HepG2 (cell line): ENCODE results near the gene ZDHHC24. TPM values are rescaled to one million over a fixed set of nuclear protein-coding genes. Genes with fewer than 3 reads are reported as not detected.

ENCODE experiments used
- BCLAF1 ChIP-seq: fragments of 450-650 bp; IDR thresholded peaks from 2 replicates; pipeline ENCODE4 v1.6.1; 2017; ENCODE audit warnings: mild to moderate bottlenecking
- CBX2 ChIP-seq, 2 experiments: fragments of 200-600 bp in 1 of 2; sonication (generic); formaldehyde crosslinking in 1 of 2; IDR thresholded peaks; 2 replicates each; pipeline versions ENCODE4 v1.7.0 to v1.8.1; 2018 to 2022; ENCODE audit warnings: low read depth in 2 of 2, low read length in 1 of 2, mild to moderate bottlenecking in 1 of 2, missing genetic modification reagents in 1 of 2
- GTF3A ChIP-seq: sonication (generic); formaldehyde crosslinking; conservative IDR thresholded peaks from 2 replicates; pipeline ENCODE4 v1.4.0; 2020; ENCODE audit warnings: mild to moderate bottlenecking, missing genetic modification reagents
- HIVEP1 ChIP-seq: sonication (generic); formaldehyde crosslinking; IDR thresholded peaks from 2 replicates; pipeline ENCODE4 v1.4.0; 2020; ENCODE audit warnings: mild to moderate bottlenecking, missing genetic modification reagents
- MED8 ChIP-seq: sonication (generic); formaldehyde crosslinking; IDR thresholded peaks from 2 replicates; pipeline ENCODE4 v1.8.1; 2023; ENCODE audit warnings: mild to moderate bottlenecking, missing genetic modification reagents; ENCODE audit not compliant: insufficient replicate concordance
- NR2F6 ChIP-seq, 2 experiments: IDR thresholded peaks; 2 replicates each; pipeline ENCODE4 v1.6.1; 2016; ENCODE audit warnings: antibody characterized with exemption in 1 of 2, mild to moderate bottlenecking in 1 of 2
- PCBP1 ChIP-seq: fragments of 200-400 bp; formaldehyde crosslinking; IDR thresholded peaks from 2 replicates; pipeline ENCODE4 v1.6.1; 2017; ENCODE audit warnings: mild to moderate bottlenecking, low read depth, low read length, borderline replicate concordance
- PHF8 ChIP-seq: sonication (generic); formaldehyde crosslinking; IDR thresholded peaks from 2 replicates; pipeline ENCODE4 v1.5.0; 2020; ENCODE audit warnings: missing genetic modification reagents
- POLR2AphosphoS2 ChIP-seq: IDR thresholded peaks from 2 replicates; pipeline ENCODE4 v1.6.1; 2011; ENCODE audit warnings: low read depth, low read length, improper control_type of control experiment
- RARA ChIP-seq: IDR thresholded peaks from 2 replicates; pipeline ENCODE4 v1.6.1; 2016; ENCODE audit warnings: missing genetic modification reagents, missing compliant biosample characterization
- RCOR2 ChIP-seq: IDR thresholded peaks from 2 replicates; pipeline ENCODE4 v1.6.1; 2016; ENCODE audit warnings: missing biosample characterization, missing genetic modification reagents
- SMYD3 ChIP-seq: sonication (generic); formaldehyde crosslinking; IDR thresholded peaks from 2 replicates; pipeline ENCODE4 v1.8.1; 2023; ENCODE audit warnings: mild to moderate bottlenecking, missing genetic modification reagents
- SNAPC2 ChIP-seq: sonication (generic); formaldehyde crosslinking; IDR thresholded peaks from 2 replicates; pipeline ENCODE4 v1.8.1; 2022; ENCODE audit warnings: mild to moderate bottlenecking, missing genetic modification reagents
- TAF1 ChIP-seq: sonication (generic); formaldehyde crosslinking; IDR thresholded peaks from 2 replicates; pipeline ENCODE4 v1.4.0; 2020; ENCODE audit warnings: missing genetic modification reagents
- U2AF1 ChIP-seq: fragments of 200-400 bp; formaldehyde crosslinking; optimal IDR thresholded peaks from 2 replicates; pipeline ENCODE3; 2017; ENCODE audit warnings: mild to moderate bottlenecking, low read depth, low read length
- USF2 ChIP-seq, 2 experiments: sonication (generic) in 1 of 2; formaldehyde crosslinking in 1 of 2; IDR thresholded peaks; 2 replicates each; pipeline versions ENCODE4 v1.5.1 to v1.6.1; 2011 to 2020; ENCODE audit warnings: borderline replicate concordance in 1 of 2, low read depth in 1 of 2, low read length in 1 of 2, mild to moderate bottlenecking in 1 of 2, missing genetic modification reagents in 1 of 2, moderate library complexity in 1 of 2
- ZNF10 ChIP-seq: sonication (generic); formaldehyde crosslinking; IDR thresholded peaks from 2 replicates; pipeline ENCODE4 v1.4.0; 2020; ENCODE audit warnings: mild to moderate bottlenecking, low read depth, missing genetic modification reagents, borderline replicate concordance
- ZNF235 ChIP-seq: sonication (generic); formaldehyde crosslinking; IDR thresholded peaks from 2 replicates; pipeline ENCODE4 v1.8.1; 2023; ENCODE audit warnings: mild to moderate bottlenecking, missing genetic modification reagents, borderline replicate concordance
- ZNF296 ChIP-seq: sonication (generic); formaldehyde crosslinking; conservative IDR thresholded peaks from 2 replicates; pipeline ENCODE4 v1.5.0; 2020; ENCODE audit warnings: mild to moderate bottlenecking, missing genetic modification reagents
- ZNF414 ChIP-seq: sonication (generic); formaldehyde crosslinking; IDR thresholded peaks from 2 replicates; pipeline ENCODE4 v1.5.0; 2020; ENCODE audit warnings: missing genetic modification reagents
- ZNF674 ChIP-seq: sonication (generic); formaldehyde crosslinking; IDR thresholded peaks from 2 replicates; pipeline ENCODE4 v1.5.0; 2020; ENCODE audit warnings: low read depth, mild to moderate bottlenecking, missing genetic modification reagents
- ZNF891 ChIP-seq: sonication (generic); formaldehyde crosslinking; IDR thresholded peaks from 2 replicates; pipeline ENCODE4 v1.5.0; 2020; ENCODE audit warnings: mild to moderate bottlenecking, missing genetic modification reagents
- polyA plus RNA-seq, 8 experiments: library from polyadenylated mRNA; depleted of rRNA in 3 of 8; stranded (reverse) in 7 of 8; unstranded in 1 of 8; fragments of >200 nt; fragmentation: Illumina TruSeq in 4 of 8; extraction: Trizol in 4 of 8; gene quantifications; 2 replicates each; pipeline versions ENCODE4 v1.2.1 to v1.2.3, GENCODE V29; 2011 to 2016; ENCODE audit warnings: low read depth in 4 of 8, missing spikeins in 1 of 8, mixed read lengths in 1 of 8; ENCODE audit not compliant: insufficient read depth in 1 of 8
- total RNA-seq, 5 experiments: library from RNA; depleted of rRNA; stranded (reverse); fragments of >200 nt; fragmentation: Illumina TruSeq; extraction: Trizol; gene quantifications; 2 replicates each; pipeline ENCODE4 v1.2.3, GENCODE V29; 2016; ENCODE audit warnings: low read depth in 1 of 5

ZDHHC24 gene
- total and polyA plus RNA-seq, 2 of the 13 experiments (the other 11 are each of a cell fraction or from before 2014, with no cell fraction given): 4.3 TPM

- TF ChIP-seq GTF3A (CRISPR knock-in tag) (no peak), ZNF10 (no peak), PHF8 (CRISPR knock-in tag) (peak; percentile 99), USF2 (IDR thresholded peaks at IDR 0.05; ENCODE audit: low read depth, low read length) (no peak), USF2 (CRISPR knock-in tag; IDR thresholded peaks at IDR 0.05; ENCODE audit: borderline replicate concordance) (peak; percentile 45; the same call in 1 of the 2 replicates), ZNF296 (CRISPR knock-in tag) (peak; percentile 88), POLR2AphosphoS2 (no peak), MED8 (no peak), ZNF674 (CRISPR knock-in tag) (no peak), TAF1 (CRISPR knock-in tag) (peak; percentile 92), PCBP1 (peak; percentile 74; the same call in 1 of the 2 replicates), U2AF1 (no peak), ZNF891 (CRISPR knock-in tag) (0 out of 2 replicates have a peak, but pooled peaks have one; percentile 55), RARA (CRISPR knock-in tag) (0 out of 2 replicates have a peak, but pooled peaks have one; percentile 29), HIVEP1 (CRISPR knock-in tag) (peak; percentile 51), BCLAF1 (no peak), ZNF235 (CRISPR knock-in tag) (no peak; the same call in 1 of the 2 replicates), CBX2 (IDR thresholded peaks at IDR 0.05; ENCODE audit: low read depth, low read length) (no peak), CBX2 (CRISPR knock-in tag; IDR thresholded peaks at IDR 0.05; ENCODE audit: low read depth) (no peak), RCOR2 (CRISPR knock-in tag) (peak; percentile 75; the same call in 1 of the 2 replicates), NR2F6 (IDR thresholded peaks at IDR 0.05) (peak; percentile 19; the same call in 1 of the 2 replicates), NR2F6 (CRISPR knock-in tag; IDR thresholded peaks at IDR 0.05) (peak; percentile 41), ZNF414 (CRISPR knock-in tag) (0 out of 2 replicates have a peak, but pooled peaks have one; percentile 48), SMYD3 (CRISPR knock-in tag) (peak; percentile 68; the same call in 1 of the 2 replicates), SNAPC2 (CRISPR knock-in tag) (no peak)
These were observed 65.5 kb downstream of the ZDHHC24 start, which contains the start of gene DPP3 (continued) for GRCh38 chr11:66480117-66480938.
